Measurements from ENCODE around the gene UNC80. TPM values are rescaled to one million over a fixed set of nuclear protein-coding genes. Genes with fewer than 3 reads are reported as not detected.

UNC80 gene
- total and polyA plus RNA-seq, 2 donors (not counting 3 experiments of a cell fraction or from before 2014, with no cell fraction given), result not detected

GRCh38 chr2:209942936-209943605, 171.4 kb downstream of the UNC80 start:
- H3K4me1 ChIP-seq (ENCODE audit: control insufficient read depth, extremely low read depth, insufficient read depth, low read length), result peaks cover 3% of the 10 kb centered on the region
- no peaks in the 10 kb centered on the region for H3K9me1 ChIP-seq (replicated peaks; ENCODE audit: control insufficient read depth, extremely low read depth, insufficient read depth, low read length)
- no peaks in the 10 kb centered on the region for H4K20me1 ChIP-seq (replicated peaks; ENCODE audit: control insufficient read depth, extremely low read depth, insufficient read depth, low read length)
- POLR2A ChIA-PET, result no interaction called here
- intact Hi-C loops (cut with micrococcal nuclease) (no loop called here), dilution Hi-C loops (cut with MboI; ENCODE audit: extremely low pct_ligation_motif_present, low sequenced_read_pairs) (no loop called here)
- no peak overlapping the region for H2AFZ ChIP-seq (ENCODE audit: low read depth, low read length)
- BruUV-seq (replicated peaks), result no TSS peak
- H3K27me3 ChIP-seq (ENCODE audit: control insufficient read depth in 2 of 2, insufficient read depth in 2 of 2, low read length in 2 of 2), result no peaks in the 10 kb centered on the region
- FAIRE-seq (no peak), DNase-seq (ENCODE audit: low read depth, low spot score) (no peak)
- no peaks in the 10 kb centered on the region for H3K79me2 ChIP-seq (ENCODE audit: control insufficient read depth, insufficient read depth, low read length)
- H3K4me2 ChIP-seq (ENCODE audit: insufficient read depth, low read length), result no peak overlapping the region
- no peak overlapping the region for H3K27ac ChIP-seq (ENCODE audit: insufficient read depth, low read depth, low read length)
- CTCF ChIA-PET, result interaction anchor here (0.9 to 2.7 kb wide), 4 partner anchors 9 to 19 kb away, joined by 3 to 14 read pairs (median 8); no protein-coding TSS in a partner anchor
- TF ChIP-seq FOS (IDR thresholded peaks at IDR 0.05; ENCODE audit: borderline replicate concordance, insufficient read depth, low read length) (no peak), CTCF (IDR thresholded peaks at IDR 0.05; ENCODE audit: extremely low read depth in 1 of 2, insufficient read depth in 1 of 2, low read depth in 1 of 2, low read length in 2 of 2) (no peak), MYC (IDR thresholded peaks at IDR 0.05; ENCODE audit: low read depth, low read length) (no peak), POLR2A (IDR thresholded peaks at IDR 0.05; ENCODE audit: low read depth, low read length) (no peak), GATA2 (IDR thresholded peaks at IDR 0.05; ENCODE audit: insufficient read depth, insufficient read length, low read depth, low read length) (no peak), JUN (IDR thresholded peaks at IDR 0.05; ENCODE audit: borderline replicate concordance, insufficient read depth, insufficient read length, low read depth) (no peak), MAX (IDR thresholded peaks at IDR 0.05; ENCODE audit: insufficient read depth, insufficient read length) (no peak), POLR2AphosphoS5 (IDR thresholded peaks at IDR 0.05; ENCODE audit: insufficient read depth, low read depth, low read length) (no peak), EZH2 (IDR thresholded peaks at IDR 0.05; ENCODE audit: borderline replicate concordance, low read depth, low read length, severe bottlenecking) (no peak)
- no peak overlapping the region for H3K4me3 ChIP-seq (replicated peaks in 1 of 3; ENCODE audit: insufficient read depth in 1 of 3, low read depth in 1 of 3, low read length in 3 of 3)
- no peak overlapping the region for H3K9ac ChIP-seq (replicated peaks; ENCODE audit: extremely low read depth, insufficient read depth, low read length)
- no peaks in the 10 kb centered on the region for H3K36me3 ChIP-seq (ENCODE audit: control insufficient read depth in 2 of 2, extremely low read depth in 1 of 2, insufficient read depth in 2 of 2, low read length in 2 of 2)
- H3K9me3 ChIP-seq (replicated peaks; ENCODE audit: control insufficient read depth, insufficient read depth, low read length), result no peaks in the 10 kb centered on the region

Measured in endothelial cell of umbilical vein (primary cell).